Left ventricle myocardium inferior (tissue), 1 donor: ENCODE results near the gene TAF1D. TPM values are rescaled to one million over a fixed set of nuclear protein-coding genes. Genes with fewer than 3 reads are reported as not detected.
A peak's percentile ranks its signal among the peaks of the same experiment; 100 is the strongest.

Experiments used
- DNase-seq: peaks from one replicate; pipeline ENCODE4 v3.0.0-alpha.2; 2020
- H3K27ac ChIP-seq: fragments of 200-600 bp; replicated peaks from 2 replicates; pipeline ENCODE4 v1.8.0; 2021
- H3K27me3 ChIP-seq: fragments of 200-600 bp; 2 replicates; pipeline ENCODE4 v1.8.0; 2021; ENCODE audit warnings: low read depth
- H3K36me3 ChIP-seq: fragments of 200-600 bp; 2 replicates; pipeline ENCODE4 v1.8.0; 2021
- H3K4me1 ChIP-seq: fragments of 200-600 bp; 2 replicates; pipeline ENCODE4 v1.8.0; 2021
- H3K4me3 ChIP-seq: fragments of 200-600 bp; 2 replicates; pipeline ENCODE4 v1.8.0; 2021; ENCODE audit warnings: mild to moderate bottlenecking, moderate library complexity
- H3K9me3 ChIP-seq: fragments of 200-600 bp; replicated peaks from 2 replicates; pipeline ENCODE4 v1.8.0; 2021
- intact Hi-C: fragments of 100-400 bp; cut with micrococcal nuclease; formaldehyde crosslinking; loops from one replicate; pipeline ENCODE4 v1.11.0; 2022
- long read RNA-seq: library from polyadenylated mRNA; unstranded; transcript quantifications from one replicate; pipeline ENCODE4 v2.0.0, GENCODE V29; 2021
- total RNA-seq: library from RNA; stranded (reverse); fragmentation: NEBNext Ultra II Directional; extraction: Animal tissue kit (Norgen Biotek cat#: 25700); gene quantifications from one replicate; pipeline ENCODE4 v1.2.1, GENCODE V29; 2021
- TF ChIP-seq, protein P1 (sequence below): fragments of 200-600 bp; IDR thresholded peaks from 2 replicates; pipeline ENCODE4 v1.8.0; 2021; ENCODE audit warnings: antibody characterized with exemption, mild to moderate bottlenecking, borderline replicate concordance
- donor health status: DM: no; HTN: yes; CAD: no; lungs with severe emphysema.

The TAF1D gene, protein sequence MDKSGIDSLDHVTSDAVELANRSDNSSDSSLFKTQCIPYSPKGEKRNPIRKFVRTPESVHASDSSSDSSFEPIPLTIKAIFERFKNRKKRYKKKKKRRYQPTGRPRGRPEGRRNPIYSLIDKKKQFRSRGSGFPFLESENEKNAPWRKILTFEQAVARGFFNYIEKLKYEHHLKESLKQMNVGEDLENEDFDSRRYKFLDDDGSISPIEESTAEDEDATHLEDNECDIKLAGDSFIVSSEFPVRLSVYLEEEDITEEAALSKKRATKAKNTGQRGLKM
- total RNA-seq = 32.6 TPM
- long read RNA-seq, partial matches to known transcripts = 2 of 7 reads
- long read RNA-seq, other reads (novel, unspliced or antisense) = 3 of 7 reads

DNA sequence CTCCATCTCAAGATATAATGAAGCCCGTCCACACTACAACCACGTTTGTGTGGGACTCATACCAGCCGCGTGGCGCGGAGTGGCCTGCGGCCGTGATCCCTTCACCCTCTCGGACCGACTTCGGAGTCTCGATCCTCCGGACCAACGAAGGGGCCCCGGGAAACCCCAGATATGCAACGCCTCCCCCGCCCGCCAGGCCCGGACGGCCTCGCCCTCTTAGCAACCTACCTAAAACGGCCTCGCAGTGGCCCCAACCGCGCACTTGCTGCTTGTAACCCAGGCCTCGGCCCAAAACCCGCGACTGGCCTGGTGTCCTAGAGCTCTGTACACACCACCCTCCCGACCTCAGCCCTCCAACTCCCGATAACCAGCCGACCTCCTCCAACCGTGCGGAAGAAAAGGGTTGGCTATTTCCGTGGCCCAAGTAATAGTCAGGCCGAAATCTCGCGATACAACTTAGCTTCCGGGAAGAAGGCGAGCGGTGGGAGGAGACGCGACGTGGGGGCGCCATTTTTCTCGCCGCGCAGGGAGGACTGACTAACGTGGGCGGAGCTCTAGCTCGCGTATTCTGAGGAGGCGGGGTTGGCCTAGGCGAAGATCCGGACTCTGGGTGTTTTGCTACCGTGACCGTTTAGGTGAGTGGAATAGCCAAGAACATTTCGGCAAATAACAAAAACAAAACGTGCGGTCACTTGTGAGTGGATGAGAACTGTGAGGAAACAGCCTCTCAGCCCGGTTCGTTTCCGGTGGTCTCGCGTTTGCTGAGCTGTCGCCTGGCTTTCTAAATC is at the start of gene TAF1D, which contains the start of gene C11orf54:
TSS of gene TAF1D (minus strand) at position 402 of the 788 bp plus-strand sequence. CDS start 2,191 bp downstream, outside the sequence.
TSS of gene C11orf54 (plus strand) at position 579 of the 788 bp plus-strand sequence. CDS start 5,722 bp downstream, outside the sequence.
- Histone ChIP-seq H3K4me3 (peak within 1 kb of the TSS; percentile 83), H3K27ac (peak within 1 kb of the TSS; percentile 93), H3K36me3 (peaks cover 35% of the 10 kb centered on the region), H3K4me1 (peaks cover 87% of the 10 kb centered on the region), H3K9me3 (no peaks in the 10 kb centered on the region), H3K27me3 (no peaks in the 10 kb centered on the region)
- intact Hi-C loops = no loop called here
- peak; percentile 97 for DNase-seq
- TF ChIP-seq, protein P1, sequence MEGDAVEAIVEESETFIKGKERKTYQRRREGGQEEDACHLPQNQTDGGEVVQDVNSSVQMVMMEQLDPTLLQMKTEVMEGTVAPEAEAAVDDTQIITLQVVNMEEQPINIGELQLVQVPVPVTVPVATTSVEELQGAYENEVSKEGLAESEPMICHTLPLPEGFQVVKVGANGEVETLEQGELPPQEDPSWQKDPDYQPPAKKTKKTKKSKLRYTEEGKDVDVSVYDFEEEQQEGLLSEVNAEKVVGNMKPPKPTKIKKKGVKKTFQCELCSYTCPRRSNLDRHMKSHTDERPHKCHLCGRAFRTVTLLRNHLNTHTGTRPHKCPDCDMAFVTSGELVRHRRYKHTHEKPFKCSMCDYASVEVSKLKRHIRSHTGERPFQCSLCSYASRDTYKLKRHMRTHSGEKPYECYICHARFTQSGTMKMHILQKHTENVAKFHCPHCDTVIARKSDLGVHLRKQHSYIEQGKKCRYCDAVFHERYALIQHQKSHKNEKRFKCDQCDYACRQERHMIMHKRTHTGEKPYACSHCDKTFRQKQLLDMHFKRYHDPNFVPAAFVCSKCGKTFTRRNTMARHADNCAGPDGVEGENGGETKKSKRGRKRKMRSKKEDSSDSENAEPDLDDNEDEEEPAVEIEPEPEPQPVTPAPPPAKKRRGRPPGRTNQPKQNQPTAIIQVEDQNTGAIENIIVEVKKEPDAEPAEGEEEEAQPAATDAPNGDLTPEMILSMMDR = peak; percentile 30

DNA sequence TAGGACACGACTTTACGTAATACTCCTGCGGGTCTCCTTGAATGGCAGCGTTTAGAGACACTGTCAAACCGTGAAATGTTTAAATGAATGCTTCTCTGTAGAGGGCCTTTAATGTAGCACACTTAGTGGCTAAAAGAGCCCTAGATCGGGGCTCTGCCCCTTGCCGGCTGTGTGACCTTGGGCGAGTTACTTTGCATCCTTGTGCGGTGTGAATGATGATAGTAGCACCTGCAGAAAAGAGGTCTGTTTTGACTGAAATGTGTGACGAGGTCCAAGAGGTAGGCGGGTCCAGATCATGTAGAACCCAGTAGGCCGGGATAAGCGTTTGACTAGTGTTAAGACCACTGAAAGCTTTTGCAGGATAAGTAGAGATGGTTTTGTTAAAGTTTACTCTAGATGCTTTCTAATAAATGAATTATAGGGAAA is 43.7 kb upstream of the TAF1D start:
- Histone ChIP-seq H3K27ac (peak overlapping the region; percentile 94), H3K36me3 (peaks cover 19% of the 10 kb centered on the region), H3K27me3 (no peaks in the 10 kb centered on the region), H3K4me1 (peaks cover 49% of the 10 kb centered on the region), H3K4me3 (peak overlapping the region; percentile 97), H3K9me3 (no peaks in the 10 kb centered on the region)
- DNase-seq = no peak
- TF ChIP-seq, protein P1 = no peak
- intact Hi-C loops = no loop called here

DNA sequence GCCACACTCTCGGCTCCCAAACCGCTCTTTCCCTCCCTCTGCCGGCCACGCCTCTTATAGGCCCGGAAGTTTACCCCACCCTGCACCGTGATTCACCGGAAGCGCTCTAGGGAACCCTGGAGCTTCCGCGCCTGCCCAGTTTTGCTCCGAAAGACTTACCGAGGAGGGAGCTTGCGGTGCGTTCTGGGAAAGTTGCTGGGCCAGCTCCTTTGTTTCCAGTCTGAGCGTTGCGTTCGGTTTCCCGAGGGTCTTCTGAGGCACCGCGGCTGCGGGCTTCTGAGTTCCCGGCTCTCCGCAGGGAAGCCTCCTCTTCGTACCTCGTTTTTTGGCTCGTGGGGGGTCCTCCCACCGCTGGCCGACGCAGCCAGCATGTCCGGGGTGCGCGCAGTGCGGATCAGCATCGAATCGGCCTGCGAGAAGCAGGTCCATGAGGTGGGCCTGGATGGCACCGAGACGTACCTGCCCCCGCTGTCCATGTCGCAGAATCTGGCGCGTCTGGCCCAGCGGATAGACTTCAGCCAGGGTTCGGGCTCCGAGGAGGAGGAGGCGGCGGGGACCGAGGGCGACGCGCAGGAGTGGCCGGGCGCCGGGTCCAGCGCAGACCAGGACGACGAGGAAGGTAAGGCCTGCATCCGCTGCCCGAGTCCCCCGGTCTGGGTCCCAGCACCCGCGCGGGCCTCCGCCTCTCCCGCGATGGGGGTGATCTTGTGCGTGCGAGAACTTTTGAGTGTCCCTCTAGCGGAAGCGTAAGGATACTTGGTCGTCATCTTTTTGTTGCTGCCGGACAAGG is 43.0 kb upstream of the TAF1D start, which contains the start of gene MED17:
TSS of gene MED17 (plus strand) at position 138 of the 790 bp plus-strand sequence. CDS start at position 370, 232 bp downstream.
- peaks cover 13% of the 10 kb centered on the region for H3K36me3 ChIP-seq
- no peaks in the 10 kb centered on the region for H3K9me3 ChIP-seq
- TF ChIP-seq, protein P1 = peak; percentile 59
- no peaks in the 10 kb centered on the region for H3K27me3 ChIP-seq
- peak within 1 kb of the TSS; percentile 94 for H3K27ac ChIP-seq
- intact Hi-C loops = no loop called here
- H3K4me1 ChIP-seq = peaks cover 49% of the 10 kb centered on the region
- peak within 1 kb of the TSS; percentile 97 for H3K4me3 ChIP-seq
- DNase-seq = peak; percentile 92

DNA sequence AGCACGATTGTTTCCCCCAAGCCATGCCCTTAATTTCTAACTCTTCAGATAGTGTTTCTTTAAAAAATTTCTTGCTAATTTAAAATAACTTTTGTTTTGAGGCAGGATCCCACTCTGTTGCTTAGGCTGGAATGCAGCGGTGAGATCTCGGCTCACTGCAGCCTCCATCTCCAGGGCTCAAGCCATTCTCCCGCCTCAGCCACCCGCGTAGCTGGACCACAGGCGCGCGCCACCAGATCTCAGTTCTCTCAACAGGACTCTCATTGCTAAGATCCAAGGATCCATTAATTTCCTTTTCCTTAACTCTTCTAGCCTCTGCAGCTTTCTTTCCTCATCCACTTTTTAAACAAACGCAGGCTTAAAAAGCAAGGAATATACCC is 42.5 kb upstream of the TAF1D start:
- Histone ChIP-seq H3K4me3 (peak overlapping the region; percentile 97), H3K36me3 (peaks cover 8% of the 10 kb centered on the region), H3K9me3 (no peaks in the 10 kb centered on the region), H3K27me3 (no peaks in the 10 kb centered on the region), H3K27ac (peak overlapping the region; percentile 94), H3K4me1 (peaks cover 49% of the 10 kb centered on the region)
- intact Hi-C loops = no loop called here
- DNase-seq = no peak
- TF ChIP-seq, protein P1 = no peak

DNA sequence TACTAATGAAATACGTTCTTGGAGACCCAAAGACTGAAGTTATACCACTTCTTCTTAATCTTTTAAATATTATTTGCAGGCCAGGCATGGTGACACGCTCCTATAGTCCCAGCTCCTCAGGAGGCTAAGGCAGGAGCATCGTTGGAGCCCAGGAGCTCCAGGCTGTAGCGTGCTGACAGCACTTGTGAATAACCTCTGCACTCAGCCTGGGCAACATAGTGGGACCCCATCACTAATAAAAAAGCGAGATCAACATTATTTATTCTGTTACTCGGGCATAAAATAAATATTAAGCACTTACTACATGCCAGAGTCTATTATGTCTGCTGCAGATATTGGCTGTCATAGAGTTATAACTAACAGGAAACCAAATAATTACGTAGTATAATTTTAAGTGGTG is 42.1 kb upstream of the TAF1D start:
- intact Hi-C loops = no loop called here
- no peaks in the 10 kb centered on the region for H3K9me3 ChIP-seq

More for the DNA sequence above, 42.1 kb upstream of the TAF1D start:
- no peak for DNase-seq
- Histone ChIP-seq H3K27me3 (no peaks in the 10 kb centered on the region), H3K4me3 (peak overlapping the region; percentile 97), H3K36me3 (peaks cover 4% of the 10 kb centered on the region), H3K27ac (peak overlapping the region; percentile 94), H3K4me1 (peaks cover 49% of the 10 kb centered on the region)
- TF ChIP-seq, protein P1 = no peak
